Measurements from ENCODE around the gene PTRH1. TPM values are rescaled to one million over a fixed set of nuclear protein-coding genes. Genes with fewer than 3 reads are reported as not detected.

Gene PTRH1
- total and polyA plus RNA-seq, 2 donors from 2014 or later = 20.5 to 41.3 TPM

DNA sequence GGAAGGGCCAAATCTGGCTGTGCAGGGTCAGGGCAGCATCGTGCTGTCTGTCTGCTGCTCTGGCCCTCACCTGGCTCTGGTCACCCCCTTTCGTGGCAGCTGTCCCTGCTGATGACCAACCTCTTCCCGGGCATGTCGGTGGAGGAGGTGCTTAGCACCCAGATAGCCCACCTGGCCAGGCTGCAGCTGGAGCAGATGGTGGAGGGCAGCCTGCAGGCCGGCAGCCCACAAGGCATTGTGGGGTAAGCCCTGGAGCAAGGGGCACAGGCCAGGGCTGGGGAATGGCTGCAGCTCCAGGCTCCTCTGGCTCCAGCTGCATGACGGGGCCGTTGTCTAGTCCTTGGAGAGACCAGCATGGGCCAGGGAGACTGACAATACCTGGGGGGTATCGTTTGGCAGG, 11.4 kb upstream of the PTRH1 start:
- FAIRE-seq = no peak
- Histone ChIP-seq H3K27ac (ENCODE audit: low read depth in 2 of 2, low read length in 2 of 2) (no peak overlapping the region), H3K4me1 (ENCODE audit: control insufficient read depth in 2 of 3, insufficient read depth in 2 of 3, low read depth in 1 of 3, low read length in 3 of 3) (peaks cover 0 to 3% (median 0%) of the 10 kb centered on the region in 3 donors), H3K27me3 (ENCODE audit: control insufficient read depth, insufficient read depth, low read length) (no peaks in the 10 kb centered on the region), H3K9me3 (ENCODE audit: control insufficient read depth in 2 of 3, insufficient read depth in 1 of 3, low read length in 3 of 3) (no peaks in the 10 kb centered on the region), H3K36me3 (ENCODE audit: control insufficient read depth in 2 of 3, insufficient read depth in 3 of 3, low read length in 3 of 3) (no peaks in the 10 kb centered on the region), H3K9ac (ENCODE audit: low read length in 3 of 3) (no peak overlapping the region), H3K4me3 (ENCODE audit: low read length in 3 of 3) (no peak overlapping the region)
- intact Hi-C loops (cut with DNase I) = loop anchor here (10.0 kb wide), 1 partner anchor 132 kb away; no protein-coding TSS in a partner anchor
- DNase-seq = no peak
- TF ChIP-seq, protein P1, sequence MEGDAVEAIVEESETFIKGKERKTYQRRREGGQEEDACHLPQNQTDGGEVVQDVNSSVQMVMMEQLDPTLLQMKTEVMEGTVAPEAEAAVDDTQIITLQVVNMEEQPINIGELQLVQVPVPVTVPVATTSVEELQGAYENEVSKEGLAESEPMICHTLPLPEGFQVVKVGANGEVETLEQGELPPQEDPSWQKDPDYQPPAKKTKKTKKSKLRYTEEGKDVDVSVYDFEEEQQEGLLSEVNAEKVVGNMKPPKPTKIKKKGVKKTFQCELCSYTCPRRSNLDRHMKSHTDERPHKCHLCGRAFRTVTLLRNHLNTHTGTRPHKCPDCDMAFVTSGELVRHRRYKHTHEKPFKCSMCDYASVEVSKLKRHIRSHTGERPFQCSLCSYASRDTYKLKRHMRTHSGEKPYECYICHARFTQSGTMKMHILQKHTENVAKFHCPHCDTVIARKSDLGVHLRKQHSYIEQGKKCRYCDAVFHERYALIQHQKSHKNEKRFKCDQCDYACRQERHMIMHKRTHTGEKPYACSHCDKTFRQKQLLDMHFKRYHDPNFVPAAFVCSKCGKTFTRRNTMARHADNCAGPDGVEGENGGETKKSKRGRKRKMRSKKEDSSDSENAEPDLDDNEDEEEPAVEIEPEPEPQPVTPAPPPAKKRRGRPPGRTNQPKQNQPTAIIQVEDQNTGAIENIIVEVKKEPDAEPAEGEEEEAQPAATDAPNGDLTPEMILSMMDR (IDR thresholded peaks at IDR 0.05; ENCODE audit: borderline replicate concordance, extremely low read depth, insufficient read depth) = no peak

DNA sequence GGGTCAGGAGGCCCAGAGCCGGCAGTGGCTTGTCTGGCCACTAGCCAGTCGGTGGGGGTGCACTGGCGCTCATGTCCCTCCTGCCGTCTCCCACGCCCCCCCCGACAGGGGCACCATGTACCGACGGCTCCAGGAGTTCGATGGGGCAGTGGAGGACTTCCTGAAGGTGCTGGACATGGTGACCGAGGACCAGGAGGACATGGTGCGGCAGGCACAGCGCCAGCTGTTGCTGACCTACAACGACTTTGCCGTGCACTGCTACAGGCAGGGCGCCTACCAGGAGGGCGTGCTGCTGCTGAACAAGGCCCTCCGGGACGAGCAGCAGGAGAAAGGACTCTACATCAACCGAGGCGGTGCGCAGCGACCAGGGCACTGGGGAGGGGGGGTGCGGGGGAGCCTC, 8.5 kb upstream of the PTRH1 start:
- H3K36me3 ChIP-seq (ENCODE audit: control insufficient read depth in 2 of 3, insufficient read depth in 3 of 3, low read length in 3 of 3) = no peaks in the 10 kb centered on the region
- no peak overlapping the region for H3K9ac ChIP-seq (ENCODE audit: low read length in 3 of 3)
- peak in 2 of 5 donors; percentile 62 to 72 for DNase-seq
- H3K9me3 ChIP-seq (ENCODE audit: control insufficient read depth in 2 of 3, insufficient read depth in 1 of 3, low read length in 3 of 3) = no peaks in the 10 kb centered on the region
- no peak overlapping the region for H3K27ac ChIP-seq (ENCODE audit: low read depth in 2 of 2, low read length in 2 of 2)
- H3K4me3 ChIP-seq (ENCODE audit: low read length in 3 of 3) = no peak overlapping the region
- TF ChIP-seq, protein P1 (IDR thresholded peaks at IDR 0.05; ENCODE audit: borderline replicate concordance, extremely low read depth, insufficient read depth) = no peak
- H3K27me3 ChIP-seq (ENCODE audit: control insufficient read depth, insufficient read depth, low read length) = no peaks in the 10 kb centered on the region
- H3K4me1 ChIP-seq (ENCODE audit: control insufficient read depth in 2 of 3, insufficient read depth in 2 of 3, low read depth in 1 of 3, low read length in 3 of 3) = peaks cover 0 to 3% (median 0%) of the 10 kb centered on the region in 3 donors
- no peak for FAIRE-seq
- intact Hi-C loops (cut with DNase I) = loop anchor here (10.0 kb wide), 1 partner anchor 129 kb away; no protein-coding TSS in a partner anchor

DNA sequence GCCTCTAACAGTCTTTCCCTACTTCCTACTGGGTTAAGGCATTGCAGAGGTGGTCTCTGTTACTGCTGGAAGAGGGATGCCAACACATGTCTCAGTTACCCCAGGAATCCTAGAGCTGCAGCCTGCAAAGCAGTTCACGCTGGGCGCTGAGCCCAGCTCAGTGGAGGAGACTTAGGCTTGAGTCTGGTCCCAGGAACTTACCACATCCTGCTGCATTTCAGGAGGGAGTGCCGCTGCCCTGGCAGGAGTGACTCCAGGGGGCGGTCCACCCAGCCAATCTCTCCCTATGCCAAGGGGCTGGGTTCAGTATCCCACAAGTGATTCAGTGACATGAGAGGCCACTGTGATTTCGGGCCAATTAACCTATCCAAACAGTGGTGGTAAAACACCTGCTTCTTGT, 8.0 kb upstream of the PTRH1 start:
- H3K27me3 ChIP-seq (ENCODE audit: control insufficient read depth, insufficient read depth, low read length) = no peaks in the 10 kb centered on the region
- FAIRE-seq (no peak), DNase-seq (peak in 1 of 5 donors; percentile 37)
- peaks cover 0 to 3% (median 0%) of the 10 kb centered on the region in 3 donors for H3K4me1 ChIP-seq (ENCODE audit: control insufficient read depth in 2 of 3, insufficient read depth in 2 of 3, low read depth in 1 of 3, low read length in 3 of 3)
- no peak overlapping the region for H3K4me3 ChIP-seq (ENCODE audit: low read length in 3 of 3)
- intact Hi-C loops (cut with DNase I) = loop anchor here (10.0 kb wide), 1 partner anchor 129 kb away; no protein-coding TSS in a partner anchor
- TF ChIP-seq, protein P1 (IDR thresholded peaks at IDR 0.05; ENCODE audit: borderline replicate concordance, extremely low read depth, insufficient read depth) = no peak
- no peaks in the 10 kb centered on the region for H3K36me3 ChIP-seq (ENCODE audit: control insufficient read depth in 2 of 3, insufficient read depth in 3 of 3, low read length in 3 of 3)
- no peak overlapping the region for H3K9ac ChIP-seq (ENCODE audit: low read length in 3 of 3)
- H3K9me3 ChIP-seq (ENCODE audit: control insufficient read depth in 2 of 3, insufficient read depth in 1 of 3, low read length in 3 of 3) = no peaks in the 10 kb centered on the region
- H3K27ac ChIP-seq (ENCODE audit: low read depth in 2 of 2, low read length in 2 of 2) = no peak overlapping the region

DNA sequence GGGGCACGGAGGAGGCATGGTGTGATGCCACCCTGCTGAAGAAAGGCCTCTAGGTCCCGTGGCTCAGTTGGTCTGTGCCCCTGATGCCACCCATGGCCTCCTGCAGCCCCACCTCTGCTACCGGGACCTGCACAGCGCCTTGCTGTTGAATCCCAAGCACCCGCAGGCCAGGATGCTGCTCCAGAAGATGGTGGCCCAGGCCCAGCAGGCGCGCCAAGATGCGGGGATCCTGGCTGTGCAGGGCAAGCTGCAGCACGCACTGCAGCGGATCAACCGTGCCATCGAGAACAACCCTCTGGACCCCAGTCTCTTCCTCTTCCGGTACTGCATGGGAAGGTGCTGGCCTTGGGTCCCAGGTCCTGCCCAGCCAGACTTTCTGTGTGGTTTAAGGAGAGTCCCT, 7.5 kb upstream of the PTRH1 start:
- no peaks in the 10 kb centered on the region for H3K27me3 ChIP-seq (ENCODE audit: control insufficient read depth, insufficient read depth, low read length)
- no peak overlapping the region for H3K4me3 ChIP-seq (ENCODE audit: low read length in 3 of 3)
- TF ChIP-seq, protein P1 (IDR thresholded peaks at IDR 0.05; ENCODE audit: borderline replicate concordance, extremely low read depth, insufficient read depth) = no peak
- peaks cover 0 to 3% (median 0%) of the 10 kb centered on the region in 3 donors for H3K4me1 ChIP-seq (ENCODE audit: control insufficient read depth in 2 of 3, insufficient read depth in 2 of 3, low read depth in 1 of 3, low read length in 3 of 3)
- intact Hi-C loops (cut with DNase I) = loop anchor here (10.0 kb wide), 1 partner anchor 128 kb away; no protein-coding TSS in a partner anchor
- H3K27ac ChIP-seq (ENCODE audit: low read depth in 2 of 2, low read length in 2 of 2) = no peak overlapping the region
- H3K36me3 ChIP-seq (ENCODE audit: control insufficient read depth in 2 of 3, insufficient read depth in 3 of 3, low read length in 3 of 3) = no peaks in the 10 kb centered on the region
- H3K9ac ChIP-seq (ENCODE audit: low read length in 3 of 3) = no peak overlapping the region
- FAIRE-seq (no peak), DNase-seq (peak in 2 of 5 donors; percentile 44 to 64)
- no peaks in the 10 kb centered on the region for H3K9me3 ChIP-seq (ENCODE audit: control insufficient read depth in 2 of 3, insufficient read depth in 1 of 3, low read length in 3 of 3)
